HG03196 (cell line): Measurements from ENCODE around the gene PLA2G3.

Source experiments
- ATAC-seq: cut with Tn5 transposase; IDR thresholded peaks from one replicate; pipeline ENCODE4 v1.9.1; 2021; ENCODE audit not compliant: unreplicated experiment

The PLA2G3 gene

DNA sequence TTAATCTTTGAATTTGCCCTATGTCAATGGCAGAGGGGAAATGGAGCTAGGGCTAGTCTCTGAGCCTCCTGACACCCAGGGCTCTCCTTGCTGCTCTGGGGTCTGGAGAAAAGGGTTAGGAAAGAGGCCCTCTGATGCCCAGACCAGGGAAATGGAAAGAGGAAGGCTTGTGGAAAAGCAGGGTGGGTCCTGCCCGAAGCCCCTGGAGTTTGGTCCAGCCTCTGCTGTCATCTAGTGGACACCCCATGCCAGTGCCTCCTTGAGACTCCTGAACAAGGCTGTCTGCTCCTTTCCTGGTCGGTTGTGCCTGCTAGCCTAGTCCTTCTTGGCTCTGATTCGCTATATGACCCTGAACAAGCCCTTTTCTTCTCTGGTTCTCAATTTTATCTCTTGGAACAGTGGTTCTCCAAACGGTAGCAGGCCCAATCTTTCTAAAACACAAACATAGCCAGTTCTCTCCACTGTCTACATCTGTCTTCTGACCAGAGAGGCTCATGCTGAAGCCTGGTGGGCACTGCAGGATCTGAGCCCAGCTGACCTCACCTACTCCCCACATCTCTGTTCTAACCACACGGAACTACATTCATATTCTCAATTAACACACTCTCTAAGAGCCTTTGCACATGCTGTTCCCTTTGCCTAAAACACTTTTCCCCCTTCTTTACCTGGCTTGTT is 8.8 kb upstream of the PLA2G3 start:
- no peak for ATAC-seq

DNA sequence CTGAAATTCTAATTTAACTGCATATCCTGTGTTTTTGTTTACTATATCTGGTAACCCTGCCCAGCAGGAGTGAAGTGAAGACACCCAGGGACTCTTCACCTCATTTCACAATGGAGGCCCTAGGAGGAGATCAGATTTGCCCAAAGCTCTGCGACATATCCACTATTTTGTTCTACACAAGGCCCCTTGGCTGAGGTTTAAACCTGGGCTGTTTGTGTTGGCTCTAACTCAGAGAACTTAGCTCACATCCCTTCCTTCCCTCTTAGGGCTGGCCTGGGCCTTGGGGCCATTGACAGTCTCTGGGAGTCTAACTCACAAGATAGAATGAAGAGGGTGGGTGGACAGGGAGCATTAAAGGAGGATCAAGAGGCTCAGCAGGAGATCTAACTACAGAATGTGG is 8.2 kb upstream of the PLA2G3 start:
- ATAC-seq, result no peak

DNA sequence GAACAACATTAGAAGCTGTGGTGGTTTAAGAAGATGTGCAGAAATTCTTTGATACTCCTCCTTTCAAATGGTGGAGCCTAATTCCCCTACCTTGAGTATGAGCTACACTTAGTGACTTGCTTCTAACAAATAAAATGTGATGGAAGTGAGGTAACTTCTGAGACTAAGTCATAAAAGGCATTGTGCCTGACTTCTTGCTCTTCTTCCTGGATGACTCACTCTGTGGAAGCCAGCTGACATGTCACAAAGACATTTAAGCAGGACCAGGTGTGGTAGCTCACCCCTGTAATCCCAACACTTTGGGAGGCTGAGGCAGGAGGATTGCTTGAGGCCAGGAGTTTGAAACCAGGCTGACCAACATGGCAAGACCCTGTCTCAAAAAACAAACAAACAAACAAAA is 3.9 kb upstream of the PLA2G3 start:
- no peak for ATAC-seq

DNA sequence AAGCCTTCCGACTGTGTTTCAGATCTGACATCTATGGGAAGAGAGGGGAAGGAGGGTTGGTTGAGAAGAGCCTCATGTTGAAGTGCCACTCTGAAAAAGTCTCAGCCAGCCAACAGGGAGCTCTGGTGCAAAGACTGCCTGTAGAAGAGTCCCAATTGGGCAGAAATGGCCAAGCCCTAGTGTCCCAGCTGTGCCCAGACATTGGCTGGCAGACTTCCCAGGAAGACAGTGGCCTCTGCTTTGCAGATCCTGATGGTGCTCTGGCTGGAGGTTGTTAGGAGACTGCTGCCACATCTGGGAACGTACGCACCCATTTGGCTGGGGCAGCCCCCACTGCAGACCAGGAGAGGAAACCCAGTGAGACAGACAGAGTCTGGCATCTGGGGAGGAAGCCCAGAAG is 3.2 kb upstream of the PLA2G3 start:
- no peak for ATAC-seq

DNA sequence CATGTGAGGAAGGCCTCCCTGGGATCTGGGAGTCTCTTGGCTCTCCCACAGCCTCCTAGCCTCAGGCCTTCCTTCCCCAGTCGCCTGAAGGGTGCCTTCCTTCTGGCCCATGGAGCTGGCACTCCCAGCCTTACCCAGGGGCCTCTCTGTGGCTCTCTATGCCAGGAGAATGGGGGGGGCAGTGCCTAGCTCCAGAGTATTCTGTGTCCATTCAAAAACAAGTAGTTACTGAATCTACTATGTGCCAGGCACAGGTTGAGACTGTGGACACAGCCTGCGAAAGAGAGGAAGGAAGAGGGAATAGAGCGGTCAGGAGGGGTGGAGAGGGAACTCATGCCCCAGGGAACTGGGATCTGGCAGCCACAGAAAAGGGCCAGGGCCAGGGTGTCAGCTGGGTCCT is 2.7 kb upstream of the PLA2G3 start:
- ATAC-seq, result no peak

DNA sequence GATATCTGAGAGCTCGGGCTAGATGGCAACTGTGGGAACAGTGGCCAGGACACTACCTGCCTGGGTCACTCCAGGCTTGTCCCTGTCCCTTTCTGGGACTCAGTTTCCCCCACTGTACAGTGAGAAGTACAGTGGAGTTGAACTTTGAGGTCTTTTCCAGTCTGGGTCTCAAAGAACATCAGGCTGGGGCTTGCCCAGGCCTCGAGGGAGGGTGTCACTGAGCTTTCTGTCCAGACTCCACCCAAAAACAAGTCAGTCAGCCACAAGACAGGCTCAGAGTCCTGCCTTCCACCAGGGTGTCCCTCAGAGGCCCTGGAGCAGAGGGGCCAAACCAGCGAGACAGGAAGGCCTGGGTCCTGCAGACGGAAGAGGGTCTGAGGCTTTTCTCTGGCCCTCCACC is 2.0 kb upstream of the PLA2G3 start:
- no peak for ATAC-seq

DNA sequence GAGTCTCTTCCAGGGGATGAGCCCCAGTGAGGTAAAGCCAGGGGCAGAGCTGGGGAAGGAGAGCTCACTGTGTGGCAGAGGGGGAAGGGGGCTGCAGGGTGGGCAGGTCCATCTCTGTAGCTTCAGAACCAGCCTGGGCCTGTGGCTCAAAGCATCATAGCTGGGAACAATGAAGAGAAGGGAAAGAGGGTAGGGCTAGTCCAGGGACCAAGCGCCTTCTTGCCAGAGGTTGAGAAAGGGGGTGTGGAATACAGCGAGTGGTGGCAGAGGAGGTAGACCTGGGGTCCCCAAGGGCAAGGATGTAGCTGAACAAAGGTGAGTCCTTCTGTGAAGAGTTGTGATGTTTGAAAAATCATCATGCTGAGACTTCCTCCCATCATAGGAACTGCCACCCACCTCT is 1.2 kb upstream of the PLA2G3 start:
- ATAC-seq, result no peak

DNA sequence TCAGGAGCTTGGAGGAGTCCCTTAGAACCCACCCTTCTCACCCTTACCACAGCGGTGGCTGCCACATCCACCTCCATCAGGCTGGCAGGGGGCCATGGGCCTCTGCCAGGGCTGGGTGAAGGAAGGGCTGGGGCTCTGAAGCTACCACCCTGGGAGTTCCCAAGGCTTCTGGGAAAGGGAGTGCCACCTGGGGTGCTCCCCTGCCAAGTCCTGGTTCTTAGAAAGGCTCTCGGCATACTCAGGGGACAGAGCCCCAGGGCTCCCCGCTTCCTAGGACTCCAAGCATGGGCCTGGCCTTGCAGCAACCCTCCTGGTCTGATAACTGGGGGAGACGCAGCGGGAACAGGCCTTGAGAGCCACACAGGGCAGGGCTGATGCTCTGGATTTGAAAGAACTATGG is 438 bp upstream of the PLA2G3 start:
- no peak for ATAC-seq

DNA sequence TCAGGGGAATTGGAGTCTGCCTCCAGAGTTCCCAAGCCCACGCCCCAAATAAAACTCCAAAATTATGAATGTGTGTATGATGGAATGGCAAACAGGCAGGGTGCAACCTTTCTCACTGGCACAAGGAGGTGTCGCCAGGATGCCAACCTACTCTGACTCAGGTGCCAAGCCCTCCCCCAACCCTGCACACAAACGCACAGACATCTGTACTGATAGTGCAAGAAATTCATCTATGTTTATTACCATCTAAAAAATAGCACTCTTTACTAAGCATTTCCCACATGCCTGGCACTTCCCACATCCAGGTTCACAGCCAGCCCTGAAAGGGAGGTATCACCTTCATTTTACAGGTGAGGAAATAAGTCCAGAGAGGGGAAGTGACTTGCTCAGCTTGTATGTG is 1.2 kb downstream of the PLA2G3 start:
- no peak for ATAC-seq

DNA sequence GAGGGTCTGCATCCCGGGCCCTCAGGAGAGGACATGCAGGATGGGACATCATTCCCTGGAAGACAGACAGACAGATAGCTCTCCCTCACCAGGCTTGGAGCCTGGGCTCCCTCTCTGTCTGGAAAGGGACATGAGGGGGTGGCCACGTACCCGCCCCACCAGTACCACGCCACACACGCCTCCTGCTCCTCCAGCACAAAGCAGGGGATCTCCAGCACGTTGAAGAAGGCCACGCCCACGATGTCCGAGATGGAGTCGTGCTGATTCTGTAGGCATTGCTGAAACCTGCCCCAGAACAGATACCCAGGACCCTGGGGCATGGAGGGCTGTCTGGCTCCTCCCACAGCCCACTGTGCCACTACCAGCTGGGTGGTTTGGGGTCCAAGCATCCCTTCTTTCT is 2.2 kb downstream of the PLA2G3 start:
- no peak for ATAC-seq

DNA sequence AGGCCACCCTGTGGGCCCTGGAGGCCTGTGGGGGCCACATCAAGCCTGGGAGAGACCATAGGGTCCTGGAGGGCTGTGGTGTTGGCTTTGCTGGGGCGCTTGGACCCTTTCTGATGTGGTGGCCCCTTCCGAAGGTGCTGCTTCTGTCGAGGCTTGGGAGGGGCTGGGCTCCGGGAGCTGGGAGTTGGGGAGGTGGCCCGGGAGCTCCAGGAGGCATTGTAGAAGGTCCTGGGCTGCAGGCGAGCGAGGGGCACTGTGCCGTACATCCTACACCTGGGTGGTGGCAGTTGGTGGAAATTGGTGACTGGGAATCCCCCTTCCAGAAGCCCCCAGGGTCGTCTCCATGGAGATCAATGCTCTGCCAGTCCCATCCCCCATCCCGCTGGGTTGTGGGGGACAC is 2.6 kb downstream of the PLA2G3 start:
- ATAC-seq, result no peak

DNA sequence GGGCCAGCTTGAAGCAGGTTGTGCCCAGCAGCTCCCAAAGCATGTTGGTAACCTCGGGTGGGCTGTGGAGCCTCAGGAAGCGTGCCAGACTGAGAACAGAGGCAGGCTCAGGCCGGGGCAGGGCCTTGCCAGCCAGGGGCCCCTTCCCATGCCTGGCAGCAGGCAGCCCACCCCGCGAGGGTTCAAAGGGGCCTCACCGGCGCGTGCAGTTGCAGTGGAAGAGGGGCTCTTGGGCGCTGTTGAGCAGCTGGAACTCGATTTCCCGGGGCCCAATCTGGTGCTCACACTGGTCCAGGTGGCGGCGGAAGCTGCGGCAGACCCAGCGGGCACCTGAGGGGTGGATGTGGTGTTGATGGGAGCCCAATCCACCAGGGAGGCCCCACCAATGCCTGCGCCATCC is 3.6 kb downstream of the PLA2G3 start:
- ATAC-seq, result no peak

DNA sequence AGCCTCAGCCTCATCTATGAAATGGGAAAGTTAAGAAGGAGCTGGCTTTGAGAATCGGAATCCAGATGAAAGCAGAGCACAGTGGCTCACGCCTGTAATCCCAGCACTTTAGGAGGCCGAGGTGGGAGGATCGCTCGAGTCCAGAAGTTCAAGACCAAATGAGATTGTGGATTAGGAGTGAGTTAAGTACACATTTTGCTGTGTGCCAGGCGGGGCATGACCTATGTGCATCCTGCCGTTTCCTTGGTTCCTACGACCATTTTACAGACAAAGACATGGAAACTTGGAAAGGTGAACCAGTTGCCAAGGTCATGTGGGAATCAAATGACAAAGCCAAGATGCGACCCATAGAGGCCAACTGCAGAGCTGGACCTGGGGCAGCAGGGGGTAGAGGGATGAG is 4.2 kb downstream of the PLA2G3 start:
- ATAC-seq, result no peak

DNA sequence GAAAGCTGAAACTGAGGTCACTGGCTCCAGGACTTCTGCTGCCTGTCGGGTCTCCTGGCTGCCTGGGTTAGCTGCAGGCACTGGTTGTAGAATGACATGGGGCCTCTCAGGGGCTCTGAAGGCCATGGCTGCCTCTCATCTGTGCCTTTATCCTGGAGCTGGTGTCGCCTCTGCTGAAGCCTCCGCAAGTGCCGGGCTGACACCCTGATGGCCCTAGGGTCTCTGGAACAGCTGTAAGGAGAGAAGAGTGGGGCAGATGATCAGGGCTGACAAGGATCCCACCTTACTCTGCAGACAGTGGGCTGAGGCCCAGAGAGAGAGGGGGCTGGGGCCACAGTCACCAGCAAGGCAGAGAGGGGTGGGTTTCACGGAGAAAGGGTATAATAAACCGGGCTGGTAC is 4.6 kb downstream of the PLA2G3 start:
- ATAC-seq, result no peak

DNA sequence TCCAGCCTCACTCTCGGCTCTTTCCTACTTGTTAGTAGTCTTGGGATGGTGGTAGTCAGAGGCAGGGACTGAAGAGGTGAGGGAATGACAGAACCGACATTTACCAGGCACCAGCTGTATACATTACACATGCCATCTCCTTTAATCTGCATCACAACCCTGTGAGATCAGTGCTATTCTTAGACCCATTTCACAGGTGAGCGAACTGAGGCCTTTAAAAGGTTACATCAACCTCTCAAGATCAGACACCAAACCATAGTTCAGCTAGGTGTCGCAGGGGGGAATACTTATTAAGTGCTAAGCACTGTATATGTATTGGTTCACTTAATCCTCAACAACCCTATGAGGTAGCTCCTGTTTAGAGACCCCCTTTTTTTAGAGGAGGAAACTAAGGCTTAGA is 5.6 kb downstream of the PLA2G3 start:
- no peak for ATAC-seq

DNA sequence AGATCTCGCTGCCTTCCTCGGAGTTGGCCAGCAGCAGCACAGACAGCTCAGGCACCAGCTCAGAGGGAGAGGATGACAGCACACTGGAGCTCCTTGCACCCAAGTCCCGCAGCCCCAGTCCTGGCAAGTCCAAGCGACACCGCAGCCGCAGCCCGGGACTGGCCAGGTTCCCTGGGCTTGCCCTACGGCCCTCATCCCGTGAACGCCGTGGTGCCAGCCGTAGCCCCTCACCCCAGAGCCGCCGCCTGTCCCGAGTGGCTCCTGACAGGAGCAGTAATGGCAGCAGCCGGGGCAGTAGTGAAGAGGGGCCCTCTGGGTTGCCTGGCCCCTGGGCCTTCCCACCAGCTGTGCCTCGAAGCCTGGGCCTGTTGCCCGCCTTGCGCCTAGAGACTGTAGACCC is 6.4 kb downstream of the PLA2G3 start:
- ATAC-seq, result no peak

DNA sequence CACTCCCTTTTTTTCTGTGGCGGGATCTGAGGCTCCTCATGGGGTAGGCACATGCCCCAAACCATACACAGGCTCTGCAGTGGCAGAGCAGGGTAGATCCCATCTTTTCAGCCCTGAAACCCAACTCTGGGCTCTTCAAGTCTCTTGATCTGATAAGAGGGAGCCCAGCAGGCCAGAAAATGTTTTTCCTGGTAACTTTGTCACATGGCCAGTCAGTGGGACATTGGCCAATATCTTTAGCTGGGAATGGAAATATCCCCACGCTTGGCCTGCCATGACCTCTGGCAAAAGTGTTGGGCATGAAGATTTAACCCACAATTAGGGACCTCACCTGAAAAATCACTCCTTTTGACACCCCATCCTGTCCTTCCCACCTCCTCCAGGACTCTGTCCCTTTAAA is 9.4 kb downstream of the PLA2G3 start:
- ATAC-seq, result no peak

DNA sequence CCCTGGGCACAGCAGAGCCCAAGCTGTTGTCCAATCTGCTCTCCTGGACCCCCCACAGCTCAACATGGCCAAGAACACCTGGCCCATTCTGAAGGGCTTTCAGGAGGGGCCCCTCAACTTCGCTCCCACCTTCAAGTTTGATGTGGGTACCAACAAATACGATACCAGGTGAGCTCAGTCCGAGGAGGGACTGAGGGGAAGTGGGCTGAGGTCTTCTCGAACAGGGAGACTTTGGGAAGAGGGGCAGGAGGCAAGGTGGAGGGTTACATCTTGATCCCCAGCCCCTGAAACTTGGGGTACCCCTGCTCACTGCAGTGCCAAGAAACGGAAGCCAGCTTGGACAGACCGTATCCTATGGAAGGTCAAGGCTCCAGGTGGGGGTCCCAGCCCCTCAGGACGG is 12.2 kb downstream of the PLA2G3 start:
- ATAC-seq, result no peak

DNA sequence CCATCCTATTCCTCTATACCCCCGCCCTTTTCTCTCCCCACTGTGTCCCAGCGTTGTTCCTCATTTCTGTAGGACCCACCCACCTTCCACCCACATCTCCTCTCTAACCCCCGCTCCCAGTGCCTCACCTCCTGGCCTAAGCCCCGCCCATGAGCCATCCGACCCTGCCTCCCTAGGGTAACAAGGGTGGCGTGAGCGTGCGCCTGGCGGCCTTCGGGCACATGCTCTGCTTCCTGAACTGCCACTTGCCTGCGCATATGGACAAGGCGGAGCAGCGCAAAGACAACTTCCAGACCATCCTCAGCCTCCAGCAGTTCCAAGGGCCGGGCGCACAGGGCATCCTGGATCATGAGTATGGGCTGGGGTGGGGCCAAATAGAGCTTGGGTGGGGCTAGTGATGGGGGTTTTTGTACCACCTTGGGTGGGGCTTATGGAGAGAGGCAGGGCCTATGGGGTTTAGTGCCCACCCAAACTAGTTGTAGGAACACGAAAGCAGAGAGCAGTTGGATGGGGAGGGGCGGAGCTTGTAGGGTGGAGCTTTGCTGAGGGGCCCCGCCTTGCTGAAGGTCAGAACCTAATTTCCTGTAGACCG is 13.0 kb downstream of the PLA2G3 start:
- ATAC-seq, result no peak

DNA sequence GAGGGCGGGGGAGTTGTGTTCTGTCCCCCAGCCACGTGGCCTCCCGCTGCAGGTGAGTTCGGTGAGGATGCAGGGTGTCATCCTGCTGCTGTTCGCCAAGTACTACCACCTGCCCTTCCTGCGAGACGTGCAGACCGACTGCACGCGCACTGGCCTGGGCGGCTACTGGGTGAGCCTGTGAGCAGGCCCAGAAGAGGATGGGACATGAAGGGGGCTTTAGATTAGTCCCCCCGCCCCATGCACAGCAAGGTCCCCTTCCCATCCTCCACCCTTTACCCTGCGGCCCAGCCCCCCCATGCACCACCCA is 13.5 kb downstream of the PLA2G3 start:
- no peak for ATAC-seq

DNA sequence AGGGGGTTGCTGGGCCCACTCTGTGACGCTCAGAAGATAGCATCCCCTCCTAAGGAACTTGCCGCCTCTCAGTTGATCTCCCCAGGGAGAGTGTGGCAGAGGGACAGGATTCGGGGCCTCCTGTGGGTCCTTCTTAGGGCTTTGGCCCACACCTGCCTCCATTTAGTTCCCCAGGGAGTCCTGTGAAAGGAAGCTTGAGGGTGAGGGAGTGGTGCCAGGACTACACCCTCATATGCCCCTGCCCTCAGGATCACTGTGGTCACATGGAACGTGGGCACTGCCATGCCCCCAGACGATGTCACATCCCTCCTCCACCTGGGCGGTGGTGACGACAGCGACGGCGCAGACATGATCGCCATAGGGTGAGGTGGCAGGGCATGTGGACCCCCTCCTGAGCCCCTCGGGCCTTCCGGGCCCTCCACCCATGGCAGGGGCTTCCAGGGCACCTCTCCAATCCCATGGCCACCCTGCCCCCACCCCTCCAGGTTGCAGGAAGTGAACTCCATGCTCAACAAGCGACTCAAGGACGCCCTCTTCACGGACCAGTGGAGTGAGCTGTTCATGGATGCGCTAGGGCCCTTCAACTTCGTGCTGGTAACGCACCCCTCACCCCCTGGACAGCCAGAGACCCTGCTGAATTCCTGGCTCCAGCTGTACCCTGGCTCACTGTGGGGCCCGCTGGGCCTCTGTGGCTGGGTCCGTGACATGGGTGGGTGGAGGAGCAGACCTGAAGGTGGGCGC is 14.0 kb downstream of the PLA2G3 start:
- ATAC-seq, result no peak

DNA sequence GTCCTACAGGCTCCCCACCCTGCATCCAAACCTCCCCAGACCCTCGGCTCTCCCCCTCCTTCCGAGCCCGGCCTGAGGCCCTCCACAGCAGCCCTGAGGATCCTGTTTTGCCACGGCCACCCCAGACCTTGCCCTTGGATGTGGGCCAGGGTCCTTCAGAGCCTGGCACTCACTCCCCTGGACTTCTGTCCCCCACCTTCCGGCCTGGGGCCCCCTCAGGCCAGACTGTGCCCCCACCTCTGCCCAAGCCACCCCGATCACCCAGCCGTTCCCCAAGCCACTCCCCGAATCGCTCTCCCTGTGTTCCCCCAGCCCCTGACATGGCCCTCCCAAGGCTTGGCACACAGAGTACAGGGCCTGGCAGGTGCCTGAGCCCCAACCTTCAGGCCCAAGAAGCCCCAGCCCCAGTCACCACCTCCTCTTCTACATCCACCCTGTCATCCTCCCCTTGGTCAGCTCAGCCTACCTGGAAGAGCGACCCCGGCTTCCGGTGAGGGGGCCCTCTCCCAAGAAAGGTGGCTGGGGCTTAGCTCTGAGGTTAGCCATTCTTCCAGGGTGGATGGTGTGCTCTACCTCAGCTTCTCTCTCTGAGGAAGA is 14.7 kb downstream of the PLA2G3 start:
- ATAC-seq, result no peak
